ENCODE measurements around the gene CAPN6.

Gene CAPN6

DNA sequence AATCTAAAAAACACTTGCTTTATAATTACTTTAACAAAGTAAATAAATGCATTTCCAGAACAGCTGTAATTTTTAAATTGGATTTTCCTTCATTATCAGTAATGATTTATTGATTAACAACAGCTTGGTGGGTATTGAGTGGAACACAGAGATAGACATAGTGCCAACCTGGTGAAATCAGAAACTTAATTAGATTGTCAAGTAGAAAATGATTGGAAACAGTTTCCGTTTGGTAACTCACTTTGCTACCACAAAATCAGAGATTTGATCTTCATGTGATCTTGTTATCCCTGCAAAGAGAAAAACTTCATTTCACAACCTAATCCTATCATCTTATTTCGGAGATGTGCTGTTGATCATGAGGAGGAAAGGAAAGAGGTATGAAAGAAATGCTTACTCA, 70.8 kb downstream of the CAPN6 start:
- no peak for DNase-seq (ENCODE audit: low read depth)

All from activated T-cell treated with anti-CD3 and anti-CD28 coated beads for 1 hour (primary cell).